Colonic mucosa (tissue), 4 donors: Measurements from ENCODE around the gene ANKRD13C. TPM values are rescaled to one million over a fixed set of nuclear protein-coding genes. Genes with fewer than 3 reads are reported as not detected.

ENCODE experiments used
- DNase-seq: peaks from one replicate; pipeline ENCODE4 v3.0.0-alpha.2; 2020
- H3K27ac ChIP-seq: fragments of 200-600 bp; one replicate; pipeline ENCODE4 v1.8.0; 2021
- H3K27me3 ChIP-seq: fragments of 200-600 bp; one replicate; pipeline ENCODE4 v1.8.0; 2021
- H3K36me3 ChIP-seq: fragments of 200-600 bp; one replicate; pipeline ENCODE4 v1.8.0; 2021
- H3K4me1 ChIP-seq: fragments of 200-600 bp; one replicate; pipeline ENCODE4 v1.8.0; 2021; ENCODE audit warnings: mild to moderate bottlenecking
- H3K4me3 ChIP-seq: fragments of 200-600 bp; one replicate; pipeline ENCODE4 v1.8.0; 2021
- H3K9ac ChIP-seq, 2 donors: one replicate each; pipeline ENCODE4 v1.7.0; 2013; ENCODE audit warnings: control low read depth in 2 of 2, low read depth in 2 of 2, low read length in 2 of 2
- H3K9me3 ChIP-seq: fragments of 200-600 bp; one replicate; pipeline ENCODE4 v1.8.0; 2021
- intact Hi-C: fragments of 100-400 bp; cut with DNase I; formaldehyde crosslinking; loops from one replicate; pipeline ENCODE4 v1.14.1; 2022
- total RNA-seq, 2 donors: library from RNA; stranded (reverse); fragmentation: NEBNext Ultra II Directional in 1 of 2; extraction: Animal tissue kit (Norgen Biotek cat#: 25700) in 1 of 2; gene quantifications; one replicate each; pipeline ENCODE4 v1.2.1, GENCODE V29; 2021
- TF ChIP-seq, protein P1 (sequence below): fragments of 200-600 bp; IDR thresholded peaks from one replicate; pipeline ENCODE4 v1.8.0; 2022; ENCODE audit warnings: antibody characterized with exemption, mild to moderate bottlenecking
- donor health status: healthy.
- donor health status: DM: no; HTN: no; CAD: no.
- donor health status: DM: no; HTN: no; CAD: no.

Gene ANKRD13C
- total RNA-seq, 2 donors from 2014 or later = 22.0 to 23.8 TPM

GRCh38 chr1:70265946-70266345 lies 88.6 kb downstream of the ANKRD13C start:
- intact Hi-C loops = no loop called here
- no peak for DNase-seq

GRCh38 chr1:70264839-70265238 lies 89.7 kb downstream of the ANKRD13C start:
- TF ChIP-seq, protein P1, sequence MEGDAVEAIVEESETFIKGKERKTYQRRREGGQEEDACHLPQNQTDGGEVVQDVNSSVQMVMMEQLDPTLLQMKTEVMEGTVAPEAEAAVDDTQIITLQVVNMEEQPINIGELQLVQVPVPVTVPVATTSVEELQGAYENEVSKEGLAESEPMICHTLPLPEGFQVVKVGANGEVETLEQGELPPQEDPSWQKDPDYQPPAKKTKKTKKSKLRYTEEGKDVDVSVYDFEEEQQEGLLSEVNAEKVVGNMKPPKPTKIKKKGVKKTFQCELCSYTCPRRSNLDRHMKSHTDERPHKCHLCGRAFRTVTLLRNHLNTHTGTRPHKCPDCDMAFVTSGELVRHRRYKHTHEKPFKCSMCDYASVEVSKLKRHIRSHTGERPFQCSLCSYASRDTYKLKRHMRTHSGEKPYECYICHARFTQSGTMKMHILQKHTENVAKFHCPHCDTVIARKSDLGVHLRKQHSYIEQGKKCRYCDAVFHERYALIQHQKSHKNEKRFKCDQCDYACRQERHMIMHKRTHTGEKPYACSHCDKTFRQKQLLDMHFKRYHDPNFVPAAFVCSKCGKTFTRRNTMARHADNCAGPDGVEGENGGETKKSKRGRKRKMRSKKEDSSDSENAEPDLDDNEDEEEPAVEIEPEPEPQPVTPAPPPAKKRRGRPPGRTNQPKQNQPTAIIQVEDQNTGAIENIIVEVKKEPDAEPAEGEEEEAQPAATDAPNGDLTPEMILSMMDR = no peak
- H3K4me3 ChIP-seq = no peak overlapping the region
- H3K4me1 ChIP-seq = no peaks in the 10 kb centered on the region
- DNase-seq = no peak
- no peak overlapping the region for H3K9ac ChIP-seq
- no peaks in the 10 kb centered on the region for H3K36me3 ChIP-seq
- H3K9me3 ChIP-seq = no peaks in the 10 kb centered on the region
- H3K27me3 ChIP-seq = no peaks in the 10 kb centered on the region
- H3K27ac ChIP-seq = no peak overlapping the region
- intact Hi-C loops = no loop called here

More at GRCh38 chr1:70265946-70266345, 88.6 kb downstream of the ANKRD13C start:
- Histone ChIP-seq H3K4me1 (no peaks in the 10 kb centered on the region), H3K9me3 (no peaks in the 10 kb centered on the region), H3K27ac (no peak overlapping the region), H3K36me3 (no peaks in the 10 kb centered on the region), H3K27me3 (no peaks in the 10 kb centered on the region), H3K9ac (no peak overlapping the region), H3K4me3 (no peak overlapping the region)
- TF ChIP-seq, protein P1 = no peak

DNA sequence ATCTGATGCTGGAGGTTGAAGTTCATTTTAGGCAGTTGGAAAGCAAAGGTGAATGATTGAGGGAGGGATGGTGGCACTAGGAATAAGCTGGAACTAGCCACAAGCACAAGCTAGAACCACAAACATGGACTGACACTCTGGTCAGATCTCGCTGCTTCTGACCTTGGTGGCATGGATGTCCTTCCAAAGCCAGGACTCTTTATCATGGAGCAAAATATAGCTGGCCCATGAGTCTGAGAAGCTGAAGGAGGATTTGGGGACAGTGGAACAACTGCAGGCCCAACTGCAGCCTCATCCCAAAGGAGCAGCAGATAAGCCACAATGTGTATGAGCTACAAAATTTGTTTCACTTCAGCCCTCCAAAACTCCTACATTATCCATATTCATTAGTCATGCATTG lies 97.9 kb downstream of the ANKRD13C start:
- Histone ChIP-seq H3K4me3 (no peak overlapping the region), H3K9me3 (no peaks in the 10 kb centered on the region), H3K36me3 (no peaks in the 10 kb centered on the region), H3K27me3 (no peaks in the 10 kb centered on the region), H3K4me1 (no peaks in the 10 kb centered on the region), H3K27ac (no peak overlapping the region), H3K9ac (no peak overlapping the region)
- DNase-seq = no peak
- intact Hi-C loops = no loop called here
- TF ChIP-seq, protein P1 = no peak

DNA sequence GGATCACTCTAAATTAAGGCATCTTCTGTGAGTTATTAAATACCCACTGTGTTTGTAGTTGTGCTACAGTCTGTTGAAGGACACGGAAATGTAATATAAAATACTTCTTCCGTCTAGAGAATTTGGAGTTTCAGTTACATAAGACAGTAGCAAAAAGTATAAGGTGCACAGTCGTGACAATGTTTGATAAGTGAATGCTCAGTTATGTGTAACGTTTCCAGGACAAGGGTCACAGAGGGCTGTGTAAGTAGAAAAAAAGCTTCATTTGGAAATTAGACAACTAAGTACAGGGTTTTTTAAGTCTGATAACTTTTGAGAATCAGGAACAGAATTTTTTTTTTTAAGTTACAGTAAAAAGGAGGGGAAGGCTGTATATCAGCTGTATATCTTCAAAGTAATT lies 105.8 kb downstream of the ANKRD13C start:
- Histone ChIP-seq H3K4me1 (no peaks in the 10 kb centered on the region), H3K4me3 (no peak overlapping the region), H3K9me3 (no peaks in the 10 kb centered on the region), H3K27me3 (no peaks in the 10 kb centered on the region), H3K36me3 (peaks cover 49% of the 10 kb centered on the region), H3K27ac (no peak overlapping the region), H3K9ac (no peak overlapping the region)
- TF ChIP-seq, protein P1 = no peak
- intact Hi-C loops = no loop called here
- DNase-seq = no peak

- H3K36me3 ChIP-seq = peaks cover 50% of the 10 kb centered on the region
- H3K4me1 ChIP-seq = no peaks in the 10 kb centered on the region
- no peak overlapping the region for H3K9ac ChIP-seq
- H3K27ac ChIP-seq = no peak overlapping the region
- TF ChIP-seq, protein P1 = no peak
- no peaks in the 10 kb centered on the region for H3K9me3 ChIP-seq
- intact Hi-C loops = no loop called here
- no peaks in the 10 kb centered on the region for H3K27me3 ChIP-seq
- no peak overlapping the region for H3K4me3 ChIP-seq
- no peak for DNase-seq
These were observed 106.8 kb downstream of the ANKRD13C start for GRCh38 chr1:70247768-70248167.

DNA sequence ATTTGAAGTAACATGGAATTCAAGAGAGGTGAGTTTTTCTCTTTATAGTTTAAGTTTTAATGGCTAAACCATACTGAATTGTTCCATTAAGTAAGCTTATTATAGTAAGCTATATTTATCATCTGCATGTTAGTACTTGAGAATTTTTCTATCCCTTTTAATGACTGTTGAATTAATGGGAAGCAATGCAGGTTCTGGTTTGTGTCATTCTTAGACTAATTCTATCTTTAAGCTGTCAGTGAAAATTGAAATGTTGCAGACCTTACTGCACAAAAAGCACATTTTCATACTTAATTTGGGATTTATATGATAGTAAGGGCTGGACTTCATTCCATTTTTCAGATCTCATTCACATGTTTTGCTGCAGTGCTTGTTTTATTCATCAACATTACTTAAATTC lies 107.4 kb downstream of the ANKRD13C start:
- Histone ChIP-seq H3K27ac (no peak overlapping the region), H3K9ac (no peak overlapping the region), H3K36me3 (peaks cover 50% of the 10 kb centered on the region), H3K4me3 (no peak overlapping the region), H3K9me3 (no peaks in the 10 kb centered on the region), H3K27me3 (no peaks in the 10 kb centered on the region), H3K4me1 (no peaks in the 10 kb centered on the region)
- DNase-seq = no peak
- intact Hi-C loops = no loop called here
- TF ChIP-seq, protein P1 = no peak
